Hepatocyte (in vitro differentiated cells): ENCODE data around the gene LASP1NB.

Experiments used
- DNase-seq: peaks from one replicate; pipeline ENCODE4 v3.0.0-alpha.2; 2016; ENCODE audit warnings: low spot score
- H2AFZ ChIP-seq: fragments of 200-600 bp; sonication (generic); 2 replicates; pipeline ENCODE4 v1.6.0; 2016; ENCODE audit warnings: antibody characterized with exemption, mild to moderate bottlenecking
- H3K27ac ChIP-seq: fragments of 200-600 bp; sonication (generic); 2 replicates; pipeline ENCODE4 v1.5.1; 2016; ENCODE audit warnings: mild to moderate bottlenecking
- H3K27me3 ChIP-seq: fragments of 200-600 bp; sonication (generic); 2 replicates; pipeline ENCODE4 v1.6.1; 2016
- H3K36me3 ChIP-seq: fragments of 200-600 bp; sonication (generic); replicated peaks from 2 replicates; pipeline ENCODE4 v1.5.1; 2016; ENCODE audit warnings: low read depth; ENCODE audit not compliant: insufficient read depth
- H3K4me1 ChIP-seq: fragments of 200-600 bp; sonication (generic); 2 replicates; pipeline ENCODE4 v1.5.1; 2016; ENCODE audit warnings: mild to moderate bottlenecking, moderate library complexity; ENCODE audit not compliant: insufficient read depth
- H3K4me2 ChIP-seq: fragments of 200-600 bp; sonication (generic); 2 replicates; pipeline ENCODE4 v1.6.0; 2016
- H3K4me3 ChIP-seq: fragments of 200-600 bp; sonication (generic); 2 replicates; pipeline ENCODE4 v1.5.1; 2016; ENCODE audit warnings: mild to moderate bottlenecking
- H3K79me2 ChIP-seq: fragments of 200-600 bp; sonication (generic); 2 replicates; pipeline ENCODE4 v1.6.0; 2017; ENCODE audit warnings: mild to moderate bottlenecking
- H3K9me2 ChIP-seq: fragments of 200-600 bp; sonication (generic); replicated peaks from 2 replicates; pipeline ENCODE4 v1.6.0; 2017; ENCODE audit warnings: mild to moderate bottlenecking; ENCODE audit not compliant: insufficient read depth
- H3K9me3 ChIP-seq: fragments of 200-600 bp; sonication (generic); 2 replicates; pipeline ENCODE4 v1.5.1; 2016; ENCODE audit warnings: low read depth, mild to moderate bottlenecking
- H4K20me1 ChIP-seq: fragments of 200-600 bp; sonication (generic); 2 replicates; pipeline ENCODE4 v1.6.0; 2016; ENCODE audit warnings: mild to moderate bottlenecking; ENCODE audit not compliant: insufficient read depth, poor library complexity, severe bottlenecking
- EZH2 ChIP-seq: fragments of 200-600 bp; sonication (generic); IDR thresholded peaks from 2 replicates; pipeline ENCODE4 v1.6.1; 2016; ENCODE audit warnings: antibody characterized with exemption, mild to moderate bottlenecking, borderline replicate concordance
- EZH2phosphoT487 ChIP-seq: fragments of 200-600 bp; sonication (generic); IDR thresholded peaks from one replicate; pipeline ENCODE4 v1.6.1; 2018; ENCODE audit warnings: antibody characterized with exemption, mild to moderate bottlenecking, low read depth, moderate library complexity; ENCODE audit not compliant: unreplicated experiment, severe bottlenecking
- WGBS: methylation state at CpG from one replicate; pipeline ENCODE4 v1.1.6; 2016; ENCODE audit warnings: low lambda C conversion rate; ENCODE audit errors: missing lambda C conversion rate; 5-methylcytosine and 5-hydroxymethylcytosine counted together
- TF ChIP-seq, protein P1 (sequence below): fragments of 200-600 bp; sonication (generic); IDR thresholded peaks from 2 replicates; pipeline ENCODE4 v1.5.1; 2016; ENCODE audit warnings: antibody characterized with exemption, mild to moderate bottlenecking; ENCODE audit not compliant: poor library complexity

The LASP1NB gene

GRCh38 chr17:38900978-38901656 lies 24.3 kb upstream of the LASP1NB start:
- no peaks in the 10 kb centered on the region for H3K9me3 ChIP-seq
- DNase-seq, result peak; percentile 67
- H3K79me2 ChIP-seq, result peaks cover 80% of the 10 kb centered on the region
- 38% methylated on average over 10 of the region's 10 CpGs for WGBS
- peak overlapping the region; percentile 33 for H3K4me2 ChIP-seq
- peak overlapping the region; percentile 57 for H3K27ac ChIP-seq
- H3K27me3 ChIP-seq, result no peaks in the 10 kb centered on the region
- peaks cover 77% of the 10 kb centered on the region for H4K20me1 ChIP-seq
- no peaks in the 10 kb centered on the region for H3K9me2 ChIP-seq
- no peak overlapping the region for H3K4me3 ChIP-seq
- TF ChIP-seq, protein P1, sequence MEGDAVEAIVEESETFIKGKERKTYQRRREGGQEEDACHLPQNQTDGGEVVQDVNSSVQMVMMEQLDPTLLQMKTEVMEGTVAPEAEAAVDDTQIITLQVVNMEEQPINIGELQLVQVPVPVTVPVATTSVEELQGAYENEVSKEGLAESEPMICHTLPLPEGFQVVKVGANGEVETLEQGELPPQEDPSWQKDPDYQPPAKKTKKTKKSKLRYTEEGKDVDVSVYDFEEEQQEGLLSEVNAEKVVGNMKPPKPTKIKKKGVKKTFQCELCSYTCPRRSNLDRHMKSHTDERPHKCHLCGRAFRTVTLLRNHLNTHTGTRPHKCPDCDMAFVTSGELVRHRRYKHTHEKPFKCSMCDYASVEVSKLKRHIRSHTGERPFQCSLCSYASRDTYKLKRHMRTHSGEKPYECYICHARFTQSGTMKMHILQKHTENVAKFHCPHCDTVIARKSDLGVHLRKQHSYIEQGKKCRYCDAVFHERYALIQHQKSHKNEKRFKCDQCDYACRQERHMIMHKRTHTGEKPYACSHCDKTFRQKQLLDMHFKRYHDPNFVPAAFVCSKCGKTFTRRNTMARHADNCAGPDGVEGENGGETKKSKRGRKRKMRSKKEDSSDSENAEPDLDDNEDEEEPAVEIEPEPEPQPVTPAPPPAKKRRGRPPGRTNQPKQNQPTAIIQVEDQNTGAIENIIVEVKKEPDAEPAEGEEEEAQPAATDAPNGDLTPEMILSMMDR, result no peak
- H3K4me1 ChIP-seq, result peaks cover 29% of the 10 kb centered on the region
- H2AFZ ChIP-seq, result no peak overlapping the region
- H3K36me3 ChIP-seq, result no peaks in the 10 kb centered on the region

GRCh38 chr17:38903404-38903803 lies 22.0 kb upstream of the LASP1NB start:
- no peak overlapping the region for H3K4me3 ChIP-seq
- no peak overlapping the region for H3K27ac ChIP-seq
- DNase-seq, result no peak
- H4K20me1 ChIP-seq, result peaks cover 79% of the 10 kb centered on the region
- H2AFZ ChIP-seq, result no peak overlapping the region
- peaks cover 6% of the 10 kb centered on the region for H3K4me1 ChIP-seq
- 98% methylated on average over 6 of the region's 6 CpGs for WGBS
- no peaks in the 10 kb centered on the region for H3K36me3 ChIP-seq
- no peaks in the 10 kb centered on the region for H3K27me3 ChIP-seq
- no peaks in the 10 kb centered on the region for H3K9me3 ChIP-seq
- H3K4me2 ChIP-seq, result no peak overlapping the region
- no peaks in the 10 kb centered on the region for H3K9me2 ChIP-seq
- TF ChIP-seq, protein P1, result no peak
- TF ChIP-seq EZH2phosphoT487 (no peak), EZH2 (no peak)
- peaks cover 83% of the 10 kb centered on the region for H3K79me2 ChIP-seq

- Histone ChIP-seq H3K9me2 (no peaks in the 10 kb centered on the region), H2AFZ (no peak overlapping the region), H3K4me1 (peaks cover 5% of the 10 kb centered on the region), H3K36me3 (no peaks in the 10 kb centered on the region), H3K4me2 (no peak overlapping the region), H3K27ac (no peak overlapping the region), H3K79me2 (peaks cover 85% of the 10 kb centered on the region), H3K27me3 (no peaks in the 10 kb centered on the region), H4K20me1 (peaks cover 84% of the 10 kb centered on the region), H3K4me3 (no peak overlapping the region), H3K9me3 (no peaks in the 10 kb centered on the region)
- no peak for TF ChIP-seq EZH2
- WGBS, result 98% methylated on average over 3 of the region's 3 CpGs
- no peak for DNase-seq
These were observed 20.5 kb upstream of the LASP1NB start for GRCh38 chr17:38904892-38905291.

- no peaks in the 10 kb centered on the region for H3K9me2 ChIP-seq
- peaks cover 88% of the 10 kb centered on the region for H4K20me1 ChIP-seq
- TF ChIP-seq, protein P1, result no peak
- TF ChIP-seq EZH2 (no peak), EZH2phosphoT487 (no peak)
- no peak overlapping the region for H2AFZ ChIP-seq
- H3K4me3 ChIP-seq, result no peak overlapping the region
- H3K36me3 ChIP-seq, result no peaks in the 10 kb centered on the region
- WGBS, result 95% methylated on average over 10 of the region's 10 CpGs
- H3K27ac ChIP-seq, result no peak overlapping the region
- no peak for DNase-seq
- H3K79me2 ChIP-seq, result peaks cover 89% of the 10 kb centered on the region
- H3K9me3 ChIP-seq, result no peaks in the 10 kb centered on the region
- no peak overlapping the region for H3K4me2 ChIP-seq
- H3K4me1 ChIP-seq, result peaks cover 8% of the 10 kb centered on the region
- no peaks in the 10 kb centered on the region for H3K27me3 ChIP-seq
These were observed 20.0 kb upstream of the LASP1NB start for GRCh38 chr17:38905375-38905774.
